EH (cell line): Measurements from ENCODE around the gene RBBP8.

Source experiments
- DNase-seq: peaks from one replicate; pipeline ENCODE4 v3.0.0-alpha.2; 2015; ENCODE audit warnings: low read depth

Gene RBBP8

DNA sequence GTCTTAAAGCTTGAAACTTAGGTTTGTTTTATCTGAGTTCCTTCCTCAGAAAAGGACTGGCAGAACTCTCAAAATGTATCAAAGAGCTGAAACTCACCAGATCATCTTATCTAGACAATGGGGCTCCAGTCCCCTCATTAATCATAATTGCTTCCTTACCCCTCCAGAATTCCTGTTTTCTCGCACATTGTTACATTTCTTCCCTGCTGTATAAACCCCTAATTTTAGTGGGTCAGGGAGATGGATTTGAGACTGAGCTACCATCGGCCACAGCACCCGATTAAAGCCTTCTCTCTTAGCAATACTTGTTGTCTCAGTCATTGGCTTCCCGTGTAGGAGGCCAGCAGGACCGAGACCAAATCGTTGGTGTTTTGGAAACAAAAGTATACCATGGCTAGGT lies 130.4 kb downstream of the RBBP8 start:
- no peak for DNase-seq

GRCh38 chr18:23065234-23065806 lies 132.2 kb downstream of the RBBP8 start:
- DNase-seq, result no peak

DNA sequence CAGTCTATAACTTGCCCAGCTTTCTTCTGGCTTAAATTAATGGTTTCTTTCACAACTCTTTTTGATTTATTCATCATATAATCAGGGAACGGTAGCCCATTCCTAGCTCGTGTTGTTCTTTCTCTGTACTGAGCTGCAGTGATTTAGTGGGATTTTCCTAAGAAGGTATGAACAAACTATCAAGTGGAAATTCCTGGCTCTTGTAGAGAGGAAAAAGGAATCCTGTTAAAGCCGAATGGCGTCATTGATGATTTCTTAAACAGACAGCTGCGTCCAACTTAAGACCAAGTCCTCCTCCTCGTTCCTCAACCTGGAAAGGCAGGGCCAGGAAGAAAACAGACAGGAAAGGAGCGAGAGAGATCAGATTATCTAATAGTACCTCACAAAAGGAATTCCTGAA lies 132.9 kb downstream of the RBBP8 start:
- no peak for DNase-seq

- DNase-seq, result no peak
These were observed 133.4 kb downstream of the RBBP8 start for GRCh38 chr18:23066504-23067039.

DNA sequence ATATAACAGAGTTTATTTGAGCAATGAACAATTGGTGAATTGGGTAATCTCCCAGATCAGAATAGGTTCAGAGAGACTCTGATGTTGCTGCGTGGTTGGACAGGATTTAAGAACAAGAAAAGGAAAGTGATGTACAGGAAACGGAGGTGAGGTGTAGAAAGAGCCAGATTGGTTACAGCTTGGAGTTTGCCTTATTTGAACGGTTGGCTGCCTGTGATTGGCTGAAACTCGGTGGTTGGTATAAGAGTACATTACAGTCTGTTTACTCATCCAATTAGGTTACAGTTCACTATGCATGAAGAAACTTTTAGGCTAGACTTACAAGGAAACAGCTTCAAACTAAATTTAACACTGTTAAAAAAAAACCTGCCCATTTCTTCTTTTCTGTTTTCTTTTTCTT lies 134.1 kb downstream of the RBBP8 start:
- peak; percentile 50 for DNase-seq

DNA sequence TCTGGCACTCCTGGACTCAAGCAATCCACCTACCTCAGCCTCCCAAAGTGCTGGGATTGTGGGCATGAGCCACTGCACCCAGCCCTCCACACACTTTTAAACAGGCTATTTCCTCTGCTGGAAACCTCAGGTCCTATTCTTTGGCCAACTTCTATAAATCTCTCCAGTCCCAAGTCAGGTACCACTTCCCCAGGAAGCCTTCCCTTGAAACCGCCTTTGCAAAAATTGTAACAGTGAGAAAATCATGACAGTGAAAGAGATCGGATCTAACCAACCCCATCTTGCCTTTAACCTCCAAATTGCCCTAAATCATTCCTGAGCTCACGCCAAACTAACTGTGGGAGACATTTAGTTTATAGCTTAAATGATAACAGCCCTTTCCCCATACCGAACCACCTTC lies 134.9 kb downstream of the RBBP8 start:
- no peak for DNase-seq

DNA sequence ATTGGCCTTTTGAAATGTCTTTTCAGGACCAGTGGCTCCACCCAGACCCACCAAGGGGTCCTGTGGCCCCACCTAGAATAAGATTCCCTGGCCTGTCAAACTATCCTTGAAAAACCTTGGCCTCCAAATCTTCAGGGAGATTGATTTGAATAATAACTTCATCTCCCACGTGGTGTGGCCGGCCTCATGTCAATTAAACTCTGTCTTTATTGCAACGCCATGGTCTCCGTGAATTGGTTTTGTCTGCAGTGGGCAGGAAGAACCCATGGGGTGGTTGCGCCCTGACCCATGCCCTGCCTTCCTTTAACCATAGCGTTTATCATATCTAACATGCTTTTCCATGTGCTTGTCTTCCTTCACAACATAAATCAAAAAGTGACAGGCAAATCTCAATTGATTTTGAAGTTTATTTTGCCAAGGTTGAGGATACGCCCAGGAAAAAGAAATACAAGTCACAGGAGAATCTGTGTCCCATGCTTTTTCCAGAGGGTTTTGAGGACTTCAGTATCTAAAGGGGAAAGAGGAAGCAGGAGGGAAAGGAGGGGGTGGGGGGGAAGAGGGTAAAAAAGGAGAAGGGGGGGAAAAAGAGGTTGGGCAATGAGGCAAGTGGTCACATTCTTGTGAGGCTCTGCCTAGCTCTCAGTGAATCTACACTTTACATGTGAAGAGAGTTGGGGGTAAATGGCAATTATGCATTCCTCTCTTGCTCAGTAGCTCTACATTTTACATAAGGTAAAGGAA lies 135.6 kb downstream of the RBBP8 start:
- DNase-seq, result no peak

- DNase-seq, result no peak
These were observed 136.4 kb downstream of the RBBP8 start for GRCh38 chr18:23069481-23069880.

GRCh38 chr18:23069898-23070297 lies 136.8 kb downstream of the RBBP8 start:
- DNase-seq, result no peak

- peak; percentile 56 for DNase-seq
These were observed 138.2 kb downstream of the RBBP8 start for GRCh38 chr18:23071285-23071684.

DNA sequence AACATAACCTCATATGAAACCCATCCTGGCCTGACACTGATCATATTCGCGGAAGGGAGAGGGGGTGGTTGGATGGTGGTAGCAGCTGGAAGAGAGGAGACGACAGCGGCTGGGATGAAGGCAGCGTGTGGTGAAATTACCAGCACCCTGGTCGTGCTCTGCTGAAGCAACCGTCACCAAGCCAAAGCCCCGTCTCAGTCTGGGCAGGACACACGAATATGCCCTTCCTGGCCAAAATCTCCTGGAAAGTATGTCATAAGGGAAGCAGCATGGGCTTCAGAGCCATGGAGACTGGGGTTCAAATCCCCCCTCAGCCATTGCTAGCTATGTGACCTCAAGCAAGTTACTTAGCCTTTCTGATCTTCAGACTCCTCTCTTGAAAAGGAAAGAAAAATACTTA lies 139.0 kb downstream of the RBBP8 start:
- no peak for DNase-seq

- DNase-seq, result no peak
These were observed 141.0 kb downstream of the RBBP8 start for GRCh38 chr18:23073996-23074606.
